Adrenal gland (tissue), 5 donors: ENCODE results near the gene PSPC1.

Experiments used
- CTCF ChIP-seq, 6 experiments: fragments of 450-650 bp in 4 of 6; fragments of 200-600 bp in 2 of 6; sonication (generic) in 1 of 6; IDR thresholded peaks; 1 replicate in 5 of 6; 2 replicates in 1 of 6; pipeline versions ENCODE4 v1.5.1 to v1.8.0; 2016 to 2021; ENCODE audit warnings: antibody characterized with exemption in 6 of 6, mild to moderate bottlenecking in 2 of 6, moderate library complexity in 1 of 6
- POLR2A ChIP-seq, 2 donors: fragments of 450-650 bp; IDR thresholded peaks; one replicate each; pipeline ENCODE4 v1.6.1; 2017; ENCODE audit warnings: antibody characterized with exemption in 2 of 2, mild to moderate bottlenecking in 2 of 2, moderate library complexity in 1 of 2
- donor health status: DM: no; HTN: no; CAD: no.

GRCh38 chr13:19810996-19811881 is 28.5 kb upstream of the PSPC1 start:
- TF ChIP-seq CTCF (IDR thresholded peaks at IDR 0.05) = no peak
- TF ChIP-seq POLR2A (IDR thresholded peaks at IDR 0.05) = no peak
